Measurements from ENCODE around the gene C10orf62. TPM values are rescaled to one million over a fixed set of nuclear protein-coding genes. Genes with fewer than 3 reads are reported as not detected.

Gene C10orf62
- total and polyA plus RNA-seq, 2 of the 13 experiments (the other 11 are each of a cell fraction or from before 2014, with no cell fraction given): 0.61 to 1.6 TPM

- no peak for DNase-seq (ENCODE audit: low spot score)
- no peak for FAIRE-seq
- no peak overlapping the region for H3K4me2 ChIP-seq (ENCODE audit: low read depth, low read length)
- 81% methylated on average over 6 of the region's 6 CpGs for WGBS (ENCODE audit: low lambda C conversion rate)
- H3K4me1 ChIP-seq (ENCODE audit: insufficient read depth, low read length): peaks cover 37% of the 10 kb centered on the region
- H3K36me3 ChIP-seq (replicated peaks in 1 of 2; ENCODE audit: control insufficient read depth in 1 of 2, insufficient read depth in 2 of 2, low read length in 2 of 2): no peaks in the 10 kb centered on the region
- TF ChIP-seq KLF13 (CRISPR knock-in tag; IDR thresholded peaks at IDR 0.05): no peak
- TF ChIP-seq MED13 (CRISPR knock-in tag; IDR thresholded peaks at IDR 0.05): no peak
- TF ChIP-seq ZSCAN21 (CRISPR knock-in tag; IDR thresholded peaks at IDR 0.05; ENCODE audit: borderline replicate concordance): no peak
- TF ChIP-seq PTBP1 (IDR thresholded peaks at IDR 0.05; ENCODE audit: low read depth, low read length, poor library complexity, severe bottlenecking): no peak
- no peak for TF ChIP-seq ZNF382 (CRISPR knock-in tag; IDR thresholded peaks at IDR 0.05; ENCODE audit: borderline replicate concordance)
- TF ChIP-seq ZNF121 (CRISPR knock-in tag; IDR thresholded peaks at IDR 0.05): no peak
- no peak for TF ChIP-seq ZFP36 (IDR thresholded peaks at IDR 0.05; ENCODE audit: borderline replicate concordance, low read depth, low read length, partially characterized antibody)
- no peak for TF ChIP-seq JUNB (CRISPR knock-in tag; IDR thresholded peaks at IDR 0.05; ENCODE audit: borderline replicate concordance)
- TF ChIP-seq ZNF773 (CRISPR knock-in tag; IDR thresholded peaks at IDR 0.05; ENCODE audit: borderline replicate concordance): no peak
- TF ChIP-seq, protein P1, sequence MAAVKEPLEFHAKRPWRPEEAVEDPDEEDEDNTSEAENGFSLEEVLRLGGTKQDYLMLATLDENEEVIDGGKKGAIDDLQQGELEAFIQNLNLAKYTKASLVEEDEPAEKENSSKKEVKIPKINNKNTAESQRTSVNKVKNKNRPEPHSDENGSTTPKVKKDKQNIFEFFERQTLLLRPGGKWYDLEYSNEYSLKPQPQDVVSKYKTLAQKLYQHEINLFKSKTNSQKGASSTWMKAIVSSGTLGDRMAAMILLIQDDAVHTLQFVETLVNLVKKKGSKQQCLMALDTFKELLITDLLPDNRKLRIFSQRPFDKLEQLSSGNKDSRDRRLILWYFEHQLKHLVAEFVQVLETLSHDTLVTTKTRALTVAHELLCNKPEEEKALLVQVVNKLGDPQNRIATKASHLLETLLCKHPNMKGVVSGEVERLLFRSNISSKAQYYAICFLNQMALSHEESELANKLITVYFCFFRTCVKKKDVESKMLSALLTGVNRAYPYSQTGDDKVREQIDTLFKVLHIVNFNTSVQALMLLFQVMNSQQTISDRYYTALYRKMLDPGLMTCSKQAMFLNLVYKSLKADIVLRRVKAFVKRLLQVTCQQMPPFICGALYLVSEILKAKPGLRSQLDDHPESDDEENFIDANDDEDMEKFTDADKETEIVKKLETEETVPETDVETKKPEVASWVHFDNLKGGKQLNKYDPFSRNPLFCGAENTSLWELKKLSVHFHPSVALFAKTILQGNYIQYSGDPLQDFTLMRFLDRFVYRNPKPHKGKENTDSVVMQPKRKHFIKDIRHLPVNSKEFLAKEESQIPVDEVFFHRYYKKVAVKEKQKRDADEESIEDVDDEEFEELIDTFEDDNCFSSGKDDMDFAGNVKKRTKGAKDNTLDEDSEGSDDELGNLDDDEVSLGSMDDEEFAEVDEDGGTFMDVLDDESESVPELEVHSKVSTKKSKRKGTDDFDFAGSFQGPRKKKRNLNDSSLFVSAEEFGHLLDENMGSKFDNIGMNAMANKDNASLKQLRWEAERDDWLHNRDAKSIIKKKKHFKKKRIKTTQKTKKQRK (IDR thresholded peaks at IDR 0.05; ENCODE audit: low read length): no peak
- TF ChIP-seq ZNF432 (CRISPR knock-in tag; IDR thresholded peaks at IDR 0.05; ENCODE audit: borderline replicate concordance): no peak
- no peaks in the 10 kb centered on the region for H3K9me3 ChIP-seq (ENCODE audit: low read length)
- no peak for ATAC-seq
- no TSS peak for BruUV-seq (replicated peaks)
- no peak overlapping the region for H3K27ac ChIP-seq (ENCODE audit: extremely low read length, insufficient read depth, low read length)
- H3K4me3 ChIP-seq (replicated peaks in 1 of 3; ENCODE audit: insufficient read depth in 1 of 3, low read depth in 2 of 3, low read length in 3 of 3): no peak overlapping the region
- H3K79me2 ChIP-seq (ENCODE audit: insufficient read depth, low read length): no peaks in the 10 kb centered on the region
- POLR2A ChIA-PET: interaction anchor here (1.3 kb wide), 1 partner anchor 54 kb away, joined by 3 read pairs; no protein-coding TSS in a partner anchor
- H2AFZ ChIP-seq (ENCODE audit: low read length): no peak overlapping the region
- in situ Hi-C loops (cut with HindIII; ENCODE audit: extremely low pct_ligation_motif_present, low pct_unique_long_range_greater_than_20kb): loop anchor here (5.0 kb wide), 1 partner anchor 89 kb away; no protein-coding TSS in a partner anchor
- CTCF ChIA-PET (ENCODE audit: low intra/inter-chr PET ratio, low total read pairs): no interaction called here
- intact Hi-C loops (cut with micrococcal nuclease; ENCODE audit: unreplicated experiment): no loop called here
- no peaks in the 10 kb centered on the region for H4K20me1 ChIP-seq (ENCODE audit: insufficient read depth, low read length)
- no peak overlapping the region for H3K9ac ChIP-seq (ENCODE audit: insufficient read depth, low read depth, low read length)
- no peaks in the 10 kb centered on the region for H3K27me3 ChIP-seq (ENCODE audit: control insufficient read depth in 1 of 2, insufficient read depth in 2 of 2, low read length in 2 of 2)
These were observed 38.2 kb upstream of the C10orf62 start for GRCh38 chr10:97551271-97551670.
